GM10847 (cell line): Measurements from ENCODE around the gene HLA-DQB2.

ENCODE experiments used
- POLR2A ChIP-seq: IDR thresholded peaks from 2 replicates; pipeline ENCODE4 v1.6.1; 2011; ENCODE audit not compliant: insufficient read length; ENCODE audit errors: extremely low read depth

Gene HLA-DQB2

GRCh38 chr6:32763421-32763820 lies at the start of gene HLA-DQB2:
HLA-DQB2 (minus strand) TSS chr6:32763532; CDS start chr6:32763470, 62 bp downstream.
- TF ChIP-seq POLR2A, result no peak

GRCh38 chr6:32809171-32809570 lies 45.8 kb upstream of the HLA-DQB2 start:
- no peak for TF ChIP-seq POLR2A

GRCh38 chr6:32807020-32807580 lies 43.8 kb upstream of the HLA-DQB2 start:
- no peak for TF ChIP-seq POLR2A

GRCh38 chr6:32803416-32803815 lies 40.1 kb upstream of the HLA-DQB2 start:
- no peak for TF ChIP-seq POLR2A

- no peak for TF ChIP-seq POLR2A
Measured at GRCh38 chr6:32799740-32800139, 36.4 kb upstream of the HLA-DQB2 start.

- TF ChIP-seq POLR2A, result no peak
Measured at GRCh38 chr6:32799168-32799567, 35.8 kb upstream of the HLA-DQB2 start.

- TF ChIP-seq POLR2A, result no peak
Measured at GRCh38 chr6:32796848-32797776, 33.8 kb upstream of the HLA-DQB2 start.

- no peak for TF ChIP-seq POLR2A
Measured at GRCh38 chr6:32794510-32794909, 31.2 kb upstream of the HLA-DQB2 start.

GRCh38 chr6:32792901-32793435 lies 29.6 kb upstream of the HLA-DQB2 start:
- TF ChIP-seq POLR2A, result no peak

GRCh38 chr6:32790306-32790705 lies 27.0 kb upstream of the HLA-DQB2 start:
- no peak for TF ChIP-seq POLR2A

GRCh38 chr6:32785781-32786533 lies 22.6 kb upstream of the HLA-DQB2 start:
- TF ChIP-seq POLR2A, result no peak

GRCh38 chr6:32779036-32779435 lies 15.7 kb upstream of the HLA-DQB2 start:
- TF ChIP-seq POLR2A, result no peak

- TF ChIP-seq POLR2A, result no peak
Measured at GRCh38 chr6:32775071-32775470, 11.7 kb upstream of the HLA-DQB2 start.

- no peak for TF ChIP-seq POLR2A
Measured at GRCh38 chr6:32774426-32774825, 11.1 kb upstream of the HLA-DQB2 start.

GRCh38 chr6:32772656-32773055 lies 9.3 kb upstream of the HLA-DQB2 start:
- no peak for TF ChIP-seq POLR2A
